Type B pancreatic cell (in vitro differentiated cells): ENCODE measurements around the gene EPHA2. TPM values are rescaled to one million over a fixed set of nuclear protein-coding genes. Genes with fewer than 3 reads are reported as not detected.

Experiments used
- DNase-seq: peaks from one replicate; pipeline ENCODE4 v3.0.0; 2021; ENCODE audit warnings: mixed read lengths; ENCODE audit not compliant: unreplicated experiment; ENCODE audit errors: extremely low spot score
- H3K27ac Mint-ChIP-seq: 2 replicates; pipeline ENCODE4 v1.8.0; 2021; ENCODE audit warnings: mild to moderate bottlenecking, mixed read lengths
- H3K27me3 Mint-ChIP-seq: 2 replicates; pipeline ENCODE4 v1.8.0; 2021; ENCODE audit warnings: mixed read lengths
- H3K36me3 Mint-ChIP-seq: 2 replicates; pipeline ENCODE4 v1.8.0; 2021; ENCODE audit warnings: mixed read lengths
- H3K4me1 Mint-ChIP-seq: one replicate; pipeline ENCODE4 v1.8.0; 2021; ENCODE audit warnings: mixed read lengths; ENCODE audit not compliant: unreplicated experiment
- H3K4me3 Mint-ChIP-seq: 2 replicates; pipeline ENCODE4 v1.8.0; 2021; ENCODE audit warnings: mild to moderate bottlenecking, mixed read lengths
- H3K9me3 Mint-ChIP-seq: 2 replicates; pipeline ENCODE4 v1.8.0; 2021; ENCODE audit warnings: mixed read lengths
- total RNA-seq: library from RNA; stranded (reverse); gene quantifications from 2 replicates; pipeline ENCODE4 v1.2.1, GENCODE V29; 2021; ENCODE audit warnings: low replicate concordance
- TF ChIP-seq, protein P1 (sequence below): fragments of 200-600 bp; sonication (generic); conservative IDR thresholded peaks from 2 replicates; pipeline ENCODE4 v1.5.0; 2021; ENCODE audit warnings: antibody characterized with exemption, mild to moderate bottlenecking

Gene EPHA2
- total RNA-seq, 1 donor from 2014 or later: 40.3 TPM

DNA sequence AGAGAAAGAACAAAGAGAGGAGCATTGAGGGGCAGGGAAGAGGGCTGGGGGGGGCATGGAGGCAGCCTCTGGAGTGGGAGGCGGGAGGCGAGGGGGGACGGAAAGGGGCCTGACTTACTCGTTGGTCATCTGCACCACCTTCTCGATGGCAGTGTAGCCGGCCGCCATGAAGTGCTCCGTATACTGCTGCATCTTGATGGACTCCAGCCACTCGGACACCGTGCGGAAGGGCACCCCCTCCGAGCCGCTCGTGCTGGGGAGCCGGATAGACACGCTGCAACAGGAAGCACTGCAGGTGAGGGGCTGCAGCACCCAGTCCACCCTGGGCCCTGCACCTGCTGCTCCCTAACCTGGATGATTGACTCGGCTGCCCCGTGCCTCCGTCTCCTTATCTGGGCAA is 26.6 kb downstream of the EPHA2 start:
- Mint-ChIP-seq H3K9me3 (no peaks in the 10 kb centered on the region), H3K4me1 (peaks cover 5% of the 10 kb centered on the region), H3K4me3 (no peak overlapping the region), H3K27ac (peak overlapping the region; percentile 53), H3K36me3 (peaks cover 23% of the 10 kb centered on the region), H3K27me3 (no peaks in the 10 kb centered on the region)
- DNase-seq: no peak
- TF ChIP-seq, protein P1, sequence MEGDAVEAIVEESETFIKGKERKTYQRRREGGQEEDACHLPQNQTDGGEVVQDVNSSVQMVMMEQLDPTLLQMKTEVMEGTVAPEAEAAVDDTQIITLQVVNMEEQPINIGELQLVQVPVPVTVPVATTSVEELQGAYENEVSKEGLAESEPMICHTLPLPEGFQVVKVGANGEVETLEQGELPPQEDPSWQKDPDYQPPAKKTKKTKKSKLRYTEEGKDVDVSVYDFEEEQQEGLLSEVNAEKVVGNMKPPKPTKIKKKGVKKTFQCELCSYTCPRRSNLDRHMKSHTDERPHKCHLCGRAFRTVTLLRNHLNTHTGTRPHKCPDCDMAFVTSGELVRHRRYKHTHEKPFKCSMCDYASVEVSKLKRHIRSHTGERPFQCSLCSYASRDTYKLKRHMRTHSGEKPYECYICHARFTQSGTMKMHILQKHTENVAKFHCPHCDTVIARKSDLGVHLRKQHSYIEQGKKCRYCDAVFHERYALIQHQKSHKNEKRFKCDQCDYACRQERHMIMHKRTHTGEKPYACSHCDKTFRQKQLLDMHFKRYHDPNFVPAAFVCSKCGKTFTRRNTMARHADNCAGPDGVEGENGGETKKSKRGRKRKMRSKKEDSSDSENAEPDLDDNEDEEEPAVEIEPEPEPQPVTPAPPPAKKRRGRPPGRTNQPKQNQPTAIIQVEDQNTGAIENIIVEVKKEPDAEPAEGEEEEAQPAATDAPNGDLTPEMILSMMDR: no peak

DNA sequence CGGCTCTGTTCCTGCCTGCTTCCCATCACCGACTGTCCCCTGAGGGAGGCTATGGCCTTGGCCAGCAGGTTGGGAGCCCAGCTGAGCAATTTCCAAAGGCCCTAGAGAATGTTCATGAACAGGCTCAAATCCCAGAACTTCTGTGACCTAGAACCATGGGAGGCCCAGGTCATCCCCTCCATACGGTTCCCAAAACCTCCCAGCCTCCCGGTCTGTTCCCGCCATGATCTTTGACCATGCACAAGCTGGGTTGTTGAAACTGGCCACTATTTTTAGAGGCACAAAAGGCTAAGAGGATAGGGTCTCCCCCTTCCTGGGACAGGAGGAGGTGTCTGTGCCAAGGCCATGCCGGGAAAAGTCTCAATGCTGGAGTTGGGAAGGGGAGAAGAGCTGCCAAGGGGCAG is 27.5 kb downstream of the EPHA2 start:
- peaks cover 23% of the 10 kb centered on the region for H3K36me3 Mint-ChIP-seq
- H3K9me3 Mint-ChIP-seq: no peaks in the 10 kb centered on the region
- TF ChIP-seq, protein P1: no peak
- peaks cover 13% of the 10 kb centered on the region for H3K4me1 Mint-ChIP-seq
- H3K27me3 Mint-ChIP-seq: no peaks in the 10 kb centered on the region
- no peak for DNase-seq
- no peak overlapping the region for H3K4me3 Mint-ChIP-seq
- peak overlapping the region; percentile 71 for H3K27ac Mint-ChIP-seq

DNA sequence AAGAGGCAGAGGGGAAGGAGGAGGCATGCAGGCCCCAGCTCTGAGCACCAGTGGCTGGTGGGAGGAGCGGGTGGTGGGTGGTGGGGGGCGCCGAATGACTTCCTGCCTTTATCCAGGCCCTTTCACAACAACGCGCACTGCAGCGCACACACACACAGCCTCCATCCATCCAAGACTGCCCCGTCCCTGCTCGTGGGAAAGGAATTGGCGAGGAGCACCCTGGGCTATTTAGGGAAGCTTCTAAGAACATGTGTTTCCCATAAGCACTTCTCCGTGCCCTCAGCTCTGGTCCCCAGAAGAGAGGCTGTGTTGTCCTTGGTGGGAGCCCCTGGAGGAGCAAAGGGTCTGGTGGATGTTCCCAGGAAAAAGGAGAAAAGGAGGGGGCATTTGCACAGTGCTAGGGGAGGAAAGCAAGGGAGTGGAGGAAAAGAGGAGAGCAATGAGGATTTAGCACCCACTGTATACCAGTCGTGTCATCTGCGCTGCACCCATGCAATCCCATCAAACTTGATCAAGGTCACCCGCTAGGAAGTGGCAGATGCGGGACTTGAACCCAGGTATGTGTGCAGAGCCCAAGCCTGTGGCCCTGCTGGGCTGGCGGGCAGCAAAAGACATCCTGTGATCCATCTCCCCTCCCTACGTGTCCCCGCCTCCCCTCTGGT is 28.1 kb downstream of the EPHA2 start:
- Mint-ChIP-seq H3K27ac (peak overlapping the region; percentile 53), H3K36me3 (peaks cover 27% of the 10 kb centered on the region), H3K27me3 (no peaks in the 10 kb centered on the region), H3K4me1 (peaks cover 17% of the 10 kb centered on the region), H3K4me3 (no peak overlapping the region), H3K9me3 (no peaks in the 10 kb centered on the region)
- TF ChIP-seq, protein P1: no peak
- no peak for DNase-seq

GRCh38 chr1:16126743-16127515 is 28.9 kb downstream of the EPHA2 start:
- no peak for DNase-seq
- Mint-ChIP-seq H3K27me3 (no peaks in the 10 kb centered on the region), H3K36me3 (peaks cover 27% of the 10 kb centered on the region), H3K4me3 (no peak overlapping the region), H3K4me1 (peaks cover 23% of the 10 kb centered on the region), H3K9me3 (no peaks in the 10 kb centered on the region), H3K27ac (no peak overlapping the region)
- TF ChIP-seq, protein P1: no peak

DNA sequence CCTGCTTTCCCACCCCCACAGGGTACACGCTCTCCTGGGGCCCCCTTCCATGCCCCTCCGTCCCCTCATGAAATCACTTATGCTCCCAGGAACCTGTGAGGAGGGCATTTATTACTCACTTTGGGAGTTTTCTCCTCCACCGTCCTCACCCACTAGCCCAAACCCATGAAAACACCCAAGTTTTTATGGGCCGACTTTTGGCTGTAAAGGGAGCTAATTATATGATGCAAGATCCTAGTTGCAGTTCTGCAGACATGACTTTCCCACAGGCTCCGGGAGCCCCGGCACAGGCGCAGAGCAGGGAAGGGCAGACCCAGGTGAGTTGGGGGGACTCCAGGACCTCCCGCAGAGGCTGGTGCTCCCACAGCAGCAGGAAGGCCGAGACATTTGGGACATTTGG is 29.7 kb downstream of the EPHA2 start:
- peak overlapping the region; percentile 34 for H3K27ac Mint-ChIP-seq
- TF ChIP-seq, protein P1: no peak
- no peak overlapping the region for H3K4me3 Mint-ChIP-seq
- no peak for DNase-seq
- H3K4me1 Mint-ChIP-seq: peaks cover 27% of the 10 kb centered on the region
- H3K27me3 Mint-ChIP-seq: no peaks in the 10 kb centered on the region
- H3K36me3 Mint-ChIP-seq: peaks cover 27% of the 10 kb centered on the region
- H3K9me3 Mint-ChIP-seq: no peaks in the 10 kb centered on the region
